Stimulated activated CD8-positive, alpha-beta memory T cell treated with anti-CD3 and anti-CD28 coated beads, Interleukin-12 subunit alpha, Interleukin-12 subunit beta, amount 100 ng/mL, for 24 hours (primary cell): ENCODE results near the gene LY6G5C.
A peak's percentile ranks its signal among the peaks of the same experiment; 100 is the strongest.

Source experiments
- DNase-seq: peaks from one replicate; pipeline ENCODE4 v3.0.0-alpha.2; 2020; ENCODE audit errors: extremely low read depth

The LY6G5C gene

GRCh38 chr6:31691564-31692108, 10.8 kb upstream of the LY6G5C start:
- DNase-seq, result no peak

GRCh38 chr6:31691078-31691463, 10.2 kb upstream of the LY6G5C start:
- DNase-seq, result no peak

GRCh38 chr6:31690231-31691077, 9.6 kb upstream of the LY6G5C start:
- no peak for DNase-seq

GRCh38 chr6:31689249-31690110, 8.6 kb upstream of the LY6G5C start:
- DNase-seq, result no peak

GRCh38 chr6:31687860-31688693, 7.2 kb upstream of the LY6G5C start:
- no peak for DNase-seq

- DNase-seq, result no peak
Measured at GRCh38 chr6:31687321-31687720, 6.5 kb upstream of the LY6G5C start.

- no peak for DNase-seq
Measured at GRCh38 chr6:31686483-31686882, 5.6 kb upstream of the LY6G5C start.

- DNase-seq, result no peak
Measured at GRCh38 chr6:31683591-31683990, 2.7 kb upstream of the LY6G5C start.

GRCh38 chr6:31681135-31681671, 336 bp upstream of the LY6G5C start:
- no peak for DNase-seq

- no peak for DNase-seq
Measured at GRCh38 chr6:31677955-31678354, 2.9 kb downstream of the LY6G5C start.

GRCh38 chr6:31676904-31677303, 4.0 kb downstream of the LY6G5C start:
- no peak for DNase-seq

- no peak for DNase-seq
Measured at GRCh38 chr6:31676322-31676903, 4.5 kb downstream of the LY6G5C start.

- no peak for DNase-seq
Measured at GRCh38 chr6:31669676-31670075, 11.2 kb downstream of the LY6G5C start, which contains the start of gene LY6G5B. Gene LY6G5B (plus strand): TSS chr6:31669976. CDS start chr6:31670951, 975 bp downstream.

GRCh38 chr6:31666337-31666965, 14.4 kb downstream of the LY6G5C start:
- DNase-seq, result no peak

- DNase-seq, result peak; percentile 96
Measured at GRCh38 chr6:31665501-31666336, 15.1 kb downstream of the LY6G5C start, which contains the start of gene CSNK2B. Gene CSNK2B (plus strand): TSS chr6:31666080. CDS start chr6:31666832, 752 bp downstream.

- DNase-seq, result peak; percentile 80
Measured at GRCh38 chr6:31664790-31665500, 15.9 kb downstream of the LY6G5C start, which contains the start of gene GPANK1. Gene GPANK1 (minus strand): TSS chr6:31664997. CDS start chr6:31664478, 519 bp downstream.

GRCh38 chr6:31663961-31664789, 16.7 kb downstream of the LY6G5C start:
- DNase-seq, result no peak
